ENCODE results near the gene OR1J1. TPM values are rescaled to one million over a fixed set of nuclear protein-coding genes. Genes with fewer than 3 reads are reported as not detected.

OR1J1 gene
- total RNA-seq, 1 donor from 2014 or later, result not detected

- H3K27ac Mint-ChIP-seq (ENCODE audit: unreplicated experiment), result no peak overlapping the region
- no peak for DNase-seq (ENCODE audit: low spot score)
- no peaks in the 10 kb centered on the region for H3K36me3 Mint-ChIP-seq (ENCODE audit: low read depth)
- H3K4me1 Mint-ChIP-seq (ENCODE audit: low read depth), result no peaks in the 10 kb centered on the region
- no peaks in the 10 kb centered on the region for H3K9me3 Mint-ChIP-seq (ENCODE audit: low read depth)
- no peak for TF ChIP-seq CTCF (IDR thresholded peaks at IDR 0.05)
- peaks cover 64% of the 10 kb centered on the region for H3K27me3 Mint-ChIP-seq (ENCODE audit: low read depth)
- H3K4me3 Mint-ChIP-seq (ENCODE audit: unreplicated experiment), result no peak overlapping the region
Measured at GRCh38 chr9:122477346-122477745, 380 bp downstream of the OR1J1 start.

DNA sequence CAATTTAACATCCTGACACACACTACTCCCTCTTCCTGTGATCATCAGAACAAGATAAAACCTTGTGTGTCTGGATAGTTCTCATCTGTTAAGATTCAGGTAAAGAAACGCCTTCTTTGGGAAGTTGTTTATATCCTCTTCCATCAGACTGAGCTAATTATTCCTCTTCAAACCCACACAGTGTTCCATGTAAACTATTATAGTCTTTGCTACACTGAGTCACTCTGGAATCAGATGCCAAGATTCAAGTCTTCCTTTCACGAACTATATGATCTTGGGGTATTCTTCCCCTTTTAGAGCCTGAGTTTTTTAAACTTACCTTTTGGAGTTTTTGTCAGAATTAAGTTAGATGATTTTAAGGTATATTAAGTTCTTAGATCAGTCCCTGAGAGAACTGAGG lies 2.0 kb downstream of the OR1J1 start:
- Mint-ChIP-seq H3K27ac (ENCODE audit: unreplicated experiment) (no peak overlapping the region), H3K4me3 (ENCODE audit: unreplicated experiment) (no peak overlapping the region), H3K4me1 (ENCODE audit: low read depth) (no peaks in the 10 kb centered on the region), H3K27me3 (ENCODE audit: low read depth) (peaks cover 57% of the 10 kb centered on the region), H3K36me3 (ENCODE audit: low read depth) (no peaks in the 10 kb centered on the region), H3K9me3 (ENCODE audit: low read depth) (no peaks in the 10 kb centered on the region)
- no peak for DNase-seq (ENCODE audit: low spot score)
- TF ChIP-seq CTCF (IDR thresholded peaks at IDR 0.05), result no peak

DNA sequence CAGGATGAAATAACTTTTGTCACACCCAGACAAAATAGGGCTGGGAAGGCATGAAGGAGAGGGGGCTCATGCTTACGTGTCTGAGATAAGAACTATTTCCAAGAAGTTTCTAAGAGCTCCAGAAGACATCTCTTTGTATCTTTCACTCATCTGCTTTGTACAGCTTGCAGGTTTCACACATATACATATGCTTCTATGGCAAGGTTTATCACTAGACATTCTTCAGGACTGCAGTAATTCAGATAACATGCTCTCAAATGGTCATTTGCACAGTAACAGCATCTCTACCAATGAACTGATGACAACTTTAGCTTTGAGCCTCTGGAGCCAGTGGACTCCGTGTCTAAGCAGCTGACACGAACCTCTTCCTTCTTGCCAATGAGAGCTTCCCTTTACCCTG lies 3.2 kb downstream of the OR1J1 start:
- Mint-ChIP-seq H3K36me3 (ENCODE audit: low read depth) (no peaks in the 10 kb centered on the region), H3K27ac (ENCODE audit: unreplicated experiment) (no peak overlapping the region), H3K4me3 (ENCODE audit: unreplicated experiment) (no peak overlapping the region), H3K9me3 (ENCODE audit: low read depth) (no peaks in the 10 kb centered on the region), H3K27me3 (ENCODE audit: low read depth) (peaks cover 62% of the 10 kb centered on the region), H3K4me1 (ENCODE audit: low read depth) (no peaks in the 10 kb centered on the region)
- DNase-seq (ENCODE audit: low spot score), result no peak
- TF ChIP-seq CTCF (IDR thresholded peaks at IDR 0.05), result no peak

GRCh38 chr9:122468735-122469134 lies 9.0 kb downstream of the OR1J1 start:
- peaks cover 11% of the 10 kb centered on the region for H3K4me1 Mint-ChIP-seq (ENCODE audit: low read depth)
- TF ChIP-seq CTCF (IDR thresholded peaks at IDR 0.05), result no peak
- no peaks in the 10 kb centered on the region for H3K9me3 Mint-ChIP-seq (ENCODE audit: low read depth)
- no peak for DNase-seq (ENCODE audit: low spot score)
- H3K27me3 Mint-ChIP-seq (ENCODE audit: low read depth), result peaks cover 57% of the 10 kb centered on the region
- H3K4me3 Mint-ChIP-seq (ENCODE audit: unreplicated experiment), result no peak overlapping the region
- H3K27ac Mint-ChIP-seq (ENCODE audit: unreplicated experiment), result no peak overlapping the region
- no peaks in the 10 kb centered on the region for H3K36me3 Mint-ChIP-seq (ENCODE audit: low read depth)

- H3K27me3 Mint-ChIP-seq (ENCODE audit: low read depth), result peaks cover 65% of the 10 kb centered on the region
- no peak for TF ChIP-seq CTCF (IDR thresholded peaks at IDR 0.05)
- H3K4me1 Mint-ChIP-seq (ENCODE audit: low read depth), result peaks cover 11% of the 10 kb centered on the region
- no peak overlapping the region for H3K4me3 Mint-ChIP-seq (ENCODE audit: unreplicated experiment)
- no peak for DNase-seq (ENCODE audit: low spot score)
- H3K9me3 Mint-ChIP-seq (ENCODE audit: low read depth), result peaks cover 3% of the 10 kb centered on the region
- no peak overlapping the region for H3K27ac Mint-ChIP-seq (ENCODE audit: unreplicated experiment)
- H3K36me3 Mint-ChIP-seq (ENCODE audit: low read depth), result no peaks in the 10 kb centered on the region
Measured at GRCh38 chr9:122466456-122466855, 11.3 kb downstream of the OR1J1 start.

Measured in chondrocyte (in vitro differentiated cells).